ENCODE data around the gene QSOX2.

The QSOX2 gene

GRCh38 chr9:136193891-136194279 is 51.7 kb downstream of the QSOX2 start:
- TF ChIP-seq CTCF (IDR thresholded peaks at IDR 0.05; ENCODE audit: low read depth, low read length): no peak
- DNase-seq (ENCODE audit: low read depth, low spot score): no peak
- in situ Hi-C loops (cut with HindIII; ENCODE audit: low sequenced_read_pairs): no loop called here
- no peak overlapping the region for H3K4me3 ChIP-seq (ENCODE audit: low read depth, low read length)

- no peak overlapping the region for H3K4me3 ChIP-seq (ENCODE audit: low read depth, low read length)
- DNase-seq (ENCODE audit: low read depth, low spot score): no peak
- in situ Hi-C loops (cut with HindIII; ENCODE audit: low sequenced_read_pairs): no loop called here
- TF ChIP-seq CTCF (IDR thresholded peaks at IDR 0.05; ENCODE audit: low read depth, low read length): no peak
Measured at GRCh38 chr9:136193127-136193890, 52.3 kb downstream of the QSOX2 start.

GRCh38 chr9:136192289-136193126 is 53.1 kb downstream of the QSOX2 start:
- TF ChIP-seq CTCF (IDR thresholded peaks at IDR 0.05; ENCODE audit: low read depth, low read length): no peak
- in situ Hi-C loops (cut with HindIII; ENCODE audit: low sequenced_read_pairs): no loop called here
- no peak overlapping the region for H3K4me3 ChIP-seq (ENCODE audit: low read depth, low read length)
- no peak for DNase-seq (ENCODE audit: low read depth, low spot score)

- no peak for TF ChIP-seq CTCF (IDR thresholded peaks at IDR 0.05; ENCODE audit: low read depth, low read length)
- in situ Hi-C loops (cut with HindIII; ENCODE audit: low sequenced_read_pairs): no loop called here
- DNase-seq (ENCODE audit: low read depth, low spot score): no peak
- no peak overlapping the region for H3K4me3 ChIP-seq (ENCODE audit: low read depth, low read length)
Measured at GRCh38 chr9:136191960-136192286, 53.7 kb downstream of the QSOX2 start.

- in situ Hi-C loops (cut with HindIII; ENCODE audit: low sequenced_read_pairs): no loop called here
- TF ChIP-seq CTCF (IDR thresholded peaks at IDR 0.05; ENCODE audit: low read depth, low read length): no peak
- DNase-seq (ENCODE audit: low read depth, low spot score): no peak
- no peak overlapping the region for H3K4me3 ChIP-seq (ENCODE audit: low read depth, low read length)
Measured at GRCh38 chr9:136191099-136191959, 54.3 kb downstream of the QSOX2 start.

GRCh38 chr9:136190656-136191055 is 55.0 kb downstream of the QSOX2 start:
- no peak for TF ChIP-seq CTCF (IDR thresholded peaks at IDR 0.05; ENCODE audit: low read depth, low read length)
- no peak for DNase-seq (ENCODE audit: low read depth, low spot score)
- no peak overlapping the region for H3K4me3 ChIP-seq (ENCODE audit: low read depth, low read length)
- in situ Hi-C loops (cut with HindIII; ENCODE audit: low sequenced_read_pairs): no loop called here
